NCI-H446 treated with DMSO at 0.1 percent for 48 hours (cell line): Measurements from ENCODE around the gene TRPV3.
"Not testable (repeated sequence)": the region's sequence is repeated elsewhere in the genome, so short reads cannot be mapped to it uniquely, and the experiment has no call there.

ENCODE experiments used
- DNase-seq: peaks from one replicate; lab custom pipeline; 2025; lab: John Stamatoyannopoulos, UW

Gene TRPV3

GRCh38 chr17:3573246-3574100, 15.9 kb upstream of the TRPV3 start:
- no peak for DNase-seq

GRCh38 chr17:3572231-3572630, 14.6 kb upstream of the TRPV3 start:
- no peak for DNase-seq

DNA sequence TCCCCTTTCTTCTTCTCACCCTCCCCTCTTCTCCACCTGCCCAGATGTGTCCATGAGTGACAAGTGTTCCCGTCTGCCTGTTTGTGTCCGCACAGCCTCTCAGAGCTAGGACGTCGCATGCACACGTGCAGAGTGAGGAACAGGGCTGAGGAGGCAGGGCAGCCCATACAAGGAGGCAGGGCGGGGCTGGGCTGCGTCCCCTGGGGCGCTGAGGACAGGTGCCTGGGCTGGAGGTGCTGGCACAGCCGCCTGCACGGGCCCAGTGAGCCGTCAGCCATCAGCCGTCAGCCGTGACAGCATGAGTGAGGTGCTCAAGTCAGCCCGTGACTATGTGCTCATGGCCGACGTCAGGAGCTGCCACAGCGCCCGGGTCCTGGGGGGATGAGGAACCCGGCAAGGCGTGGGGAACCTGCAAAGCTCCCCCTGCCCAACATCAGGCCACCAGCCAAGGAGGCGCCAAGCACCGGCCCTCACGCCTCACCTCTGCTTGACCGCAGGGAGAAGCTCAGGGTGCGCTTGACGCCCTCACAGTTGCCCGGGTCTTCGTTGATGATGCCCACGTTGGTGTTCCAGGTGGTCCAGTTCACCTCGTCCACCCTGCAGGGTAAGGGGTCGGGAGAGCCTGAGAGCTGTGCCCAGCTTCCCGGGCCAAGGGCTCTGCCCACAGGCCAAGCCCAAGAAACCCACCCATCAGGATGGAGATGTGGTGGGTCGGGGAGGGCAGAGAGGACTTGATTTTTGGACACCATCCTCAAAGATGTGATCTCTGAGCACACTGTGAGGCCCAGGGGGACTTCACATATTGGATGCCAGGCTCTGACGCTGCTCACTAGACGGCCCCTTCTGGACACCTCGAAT, 13.7 kb upstream of the TRPV3 start:
- no peak for DNase-seq

DNA sequence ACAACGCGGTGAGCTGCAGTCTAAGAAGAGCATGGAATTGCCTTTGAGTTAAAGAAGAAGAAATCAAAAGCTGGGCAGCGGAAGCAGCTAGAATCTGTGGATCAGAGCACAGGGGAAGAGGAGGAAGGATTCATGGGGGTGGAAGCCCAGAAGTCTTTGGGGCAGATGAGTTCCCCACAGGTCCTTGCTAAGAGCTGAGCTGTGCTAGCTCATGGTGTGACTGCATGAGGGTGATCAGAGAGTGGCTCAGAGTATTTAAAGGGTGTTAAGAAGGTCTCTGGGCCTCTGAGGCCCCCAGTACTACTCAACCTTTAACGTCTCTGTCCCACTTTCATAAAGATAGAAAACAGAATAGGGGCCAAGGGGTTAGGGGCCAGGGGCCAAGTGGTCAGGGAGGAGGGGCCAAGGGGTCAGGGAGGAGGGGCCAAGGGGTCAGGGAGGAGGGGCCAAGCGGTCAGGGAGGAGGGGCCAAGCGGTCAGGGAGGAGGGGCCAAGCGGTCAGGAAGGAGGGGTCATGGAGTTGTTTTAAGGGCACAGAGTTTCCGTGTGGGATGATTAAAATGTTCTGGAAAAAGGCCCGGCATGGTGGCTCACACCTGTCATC, 12.0 kb upstream of the TRPV3 start:
- DNase-seq: no peak

- DNase-seq: no peak
These were observed 8.9 kb upstream of the TRPV3 start for GRCh38 chr17:3566551-3566950.

DNA sequence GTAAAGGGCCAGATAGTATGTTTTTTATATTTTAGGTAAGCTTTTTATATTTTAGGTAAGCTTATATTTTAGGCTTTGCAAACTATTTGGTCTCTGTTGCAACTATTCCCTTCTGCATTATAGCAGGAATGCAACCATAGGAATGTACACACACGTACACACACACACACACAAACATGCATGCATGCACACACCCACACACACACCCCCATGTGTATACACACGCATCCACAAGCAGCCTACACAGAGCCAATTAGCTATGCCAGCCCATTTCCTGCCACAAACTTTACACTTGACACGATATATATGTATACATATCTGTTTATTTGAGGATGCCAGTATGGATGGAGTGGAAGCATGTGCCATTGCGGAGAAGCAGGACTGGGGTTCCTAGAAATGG, 7.5 kb upstream of the TRPV3 start:
- no peak for DNase-seq

DNA sequence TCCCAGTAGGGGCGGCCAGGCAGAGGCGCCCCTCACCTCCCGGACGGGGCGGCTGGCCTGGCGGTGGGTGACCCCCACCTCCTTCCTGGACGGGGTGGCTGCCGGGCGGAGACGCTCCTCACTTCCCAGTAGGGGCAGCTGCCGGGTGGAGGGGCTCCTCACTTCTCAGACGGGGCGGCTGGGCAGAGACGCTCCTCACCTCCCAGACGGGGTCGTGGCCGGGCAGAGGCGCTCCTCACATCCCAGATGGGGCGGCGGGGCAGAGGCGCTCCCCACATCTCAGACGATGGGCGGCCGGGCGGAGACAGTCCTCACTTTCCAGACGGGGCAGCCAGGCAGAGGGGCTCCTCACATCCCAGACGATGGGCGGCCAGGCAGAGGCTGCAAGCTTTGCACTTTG, 6.6 kb upstream of the TRPV3 start:
- not testable (repeated sequence) for DNase-seq

- DNase-seq: no peak
These were observed 1.6 kb upstream of the TRPV3 start for GRCh38 chr17:3559270-3559645.

- no peak for DNase-seq
These were observed 1.1 kb upstream of the TRPV3 start for GRCh38 chr17:3558603-3559269.

- no peak for DNase-seq
These were observed 470 bp downstream of the TRPV3 start for GRCh38 chr17:3556916-3557767.

GRCh38 chr17:3556239-3556915, 1.2 kb downstream of the TRPV3 start:
- DNase-seq: no peak

DNA sequence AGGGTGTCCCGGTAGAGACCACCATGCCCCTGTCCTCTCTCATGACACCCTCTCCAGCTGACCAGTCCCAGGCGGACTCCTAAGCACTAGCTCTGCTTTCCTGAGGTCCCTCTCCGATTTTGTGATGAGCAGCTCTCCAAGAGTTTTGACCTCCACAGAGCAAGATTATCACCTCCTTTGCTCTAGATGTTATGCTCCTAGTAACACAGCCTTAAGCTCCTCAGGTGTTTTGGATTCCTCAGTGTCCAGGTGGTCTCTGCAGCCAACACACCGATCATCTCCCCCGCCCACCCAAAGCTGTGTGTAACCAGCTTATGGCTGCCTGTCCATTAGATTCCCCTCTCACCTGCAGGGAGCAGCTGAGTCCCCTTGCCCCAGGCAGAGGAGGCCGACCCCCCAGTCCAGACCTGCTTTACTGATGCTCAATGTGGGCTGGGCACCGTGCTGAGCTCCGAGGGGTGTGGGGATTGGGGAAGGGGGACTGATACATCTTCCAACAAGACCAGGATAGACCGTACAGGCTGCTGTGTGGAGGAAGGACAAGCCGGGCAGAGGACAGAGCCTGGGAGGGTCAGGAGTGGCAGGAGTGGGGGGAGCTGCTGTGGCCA, 2.3 kb downstream of the TRPV3 start:
- no peak for DNase-seq

GRCh38 chr17:3554440-3554839, 3.2 kb downstream of the TRPV3 start:
- no peak for DNase-seq

- no peak for DNase-seq
These were observed 3.9 kb downstream of the TRPV3 start for GRCh38 chr17:3553419-3554401.

- DNase-seq: no peak
These were observed 4.7 kb downstream of the TRPV3 start for GRCh38 chr17:3552916-3553315.

DNA sequence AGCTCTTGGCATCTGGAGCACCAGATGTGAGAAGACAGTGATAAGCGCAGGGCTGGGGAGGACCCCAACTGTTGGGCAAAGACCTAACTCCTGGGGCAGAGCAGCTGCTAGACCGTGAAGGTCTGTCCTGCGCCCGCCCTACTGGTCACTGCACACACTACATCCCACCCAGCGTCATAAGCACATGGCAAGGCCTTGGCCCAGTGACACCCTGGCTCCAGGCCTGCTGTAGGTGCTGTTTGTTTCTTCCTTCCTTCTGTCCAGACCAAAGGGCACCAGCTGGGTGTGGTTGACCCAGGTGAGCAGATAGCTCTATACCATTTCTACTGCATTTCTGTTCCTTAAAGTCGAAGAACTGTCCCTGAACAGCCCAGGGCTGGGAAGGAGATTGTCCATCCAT, 6.4 kb downstream of the TRPV3 start:
- no peak for DNase-seq

GRCh38 chr17:3549610-3550162, 7.9 kb downstream of the TRPV3 start:
- no peak for DNase-seq

- DNase-seq: no peak
These were observed 10.0 kb downstream of the TRPV3 start for GRCh38 chr17:3547628-3548027.

DNA sequence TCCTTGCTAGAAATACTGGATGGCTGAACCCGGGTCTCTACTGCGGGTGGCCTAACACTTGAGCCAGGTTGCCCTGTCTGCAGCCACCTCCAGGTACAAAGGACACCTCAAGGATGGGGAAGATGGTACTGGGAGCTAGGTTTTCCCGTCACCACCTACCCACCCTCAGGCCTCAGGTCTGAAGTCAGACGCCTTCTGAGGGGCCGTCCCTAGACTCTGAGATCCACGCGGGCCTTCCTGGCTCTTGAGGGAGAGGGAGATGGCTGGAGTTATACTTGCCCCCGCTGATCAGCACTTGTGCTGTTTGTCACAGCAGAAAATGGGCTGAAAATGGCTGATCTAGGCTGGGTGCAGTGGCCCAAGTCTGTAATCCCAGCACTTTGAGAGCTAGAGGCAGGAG, 10.6 kb downstream of the TRPV3 start:
- no peak for DNase-seq
